Measurements from ENCODE around the gene HIP1R.

The HIP1R gene

DNA sequence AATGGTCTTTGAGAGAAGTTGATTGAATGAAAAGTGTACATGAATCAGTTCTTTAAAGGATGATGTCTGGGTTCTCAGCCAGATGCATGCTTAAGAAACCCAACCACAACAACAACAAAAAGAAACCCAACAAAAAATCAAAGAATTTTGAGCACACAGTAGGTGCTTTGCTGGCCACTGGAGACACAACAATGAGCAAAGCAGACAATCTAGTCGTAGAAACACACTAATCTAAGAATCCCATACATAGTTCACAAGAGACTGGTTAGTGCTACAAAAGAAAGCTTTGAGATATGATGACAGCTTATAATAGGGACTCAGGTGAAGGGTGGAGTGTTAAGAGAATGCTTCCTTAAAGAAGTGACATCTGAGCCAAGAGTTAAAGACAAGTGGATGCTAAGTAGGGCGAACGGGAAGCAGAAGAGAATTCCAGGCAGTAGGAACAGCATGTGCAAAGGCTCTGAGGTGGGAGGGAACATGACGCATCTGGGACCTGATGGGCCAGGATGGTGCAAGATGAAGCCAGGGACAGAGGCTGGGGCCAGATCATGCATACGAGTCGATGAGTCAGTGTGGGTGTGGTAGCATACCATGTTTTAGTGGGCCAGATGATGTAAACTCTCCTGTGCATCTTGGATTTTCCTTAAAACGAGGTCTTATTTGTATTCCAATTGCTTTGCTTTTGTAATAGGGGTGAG is 4.6 kb upstream of the HIP1R start:
- DNase-seq = no peak

DNA sequence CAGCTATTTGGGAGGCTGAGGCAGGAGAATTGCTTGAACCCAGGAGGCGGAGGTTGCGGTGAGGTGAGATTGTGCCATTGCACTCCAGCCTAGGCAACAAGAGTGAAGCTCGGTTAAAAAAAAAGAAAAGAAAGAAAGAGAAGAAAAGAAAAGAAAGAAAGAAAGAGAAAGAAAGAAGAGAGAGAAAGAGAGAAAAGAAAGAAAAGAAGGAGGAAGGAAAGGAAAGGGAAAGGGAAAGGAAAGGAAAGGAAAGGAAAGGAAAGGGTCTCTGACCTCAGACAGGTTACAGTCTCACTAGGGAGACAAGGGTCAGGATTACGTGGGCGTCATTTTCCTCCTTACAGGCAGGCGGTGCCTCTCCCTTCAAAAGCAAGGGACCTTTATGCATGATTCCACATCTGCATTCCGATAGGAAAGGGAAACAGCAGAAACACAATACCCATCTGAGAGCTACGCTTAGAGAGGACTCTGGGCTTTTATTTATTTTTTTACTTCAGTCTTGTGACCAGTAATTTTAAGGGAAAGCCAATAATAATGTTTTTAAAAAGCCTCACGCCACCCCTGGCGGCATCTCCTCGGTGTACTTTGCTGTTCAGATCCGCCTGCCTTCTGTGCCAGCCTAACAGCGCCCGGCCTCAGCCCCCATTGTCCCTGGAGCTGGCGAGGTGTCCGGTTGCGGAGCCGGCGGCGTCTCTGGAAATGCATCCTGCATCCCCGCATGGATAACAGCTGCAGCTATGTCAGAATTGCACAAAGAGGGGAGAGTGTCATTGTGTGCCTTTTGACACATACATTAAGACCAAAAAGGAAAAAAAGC is 945 bp upstream of the HIP1R start:
- peak in 1 of 2 donors; percentile 16 for DNase-seq

DNA sequence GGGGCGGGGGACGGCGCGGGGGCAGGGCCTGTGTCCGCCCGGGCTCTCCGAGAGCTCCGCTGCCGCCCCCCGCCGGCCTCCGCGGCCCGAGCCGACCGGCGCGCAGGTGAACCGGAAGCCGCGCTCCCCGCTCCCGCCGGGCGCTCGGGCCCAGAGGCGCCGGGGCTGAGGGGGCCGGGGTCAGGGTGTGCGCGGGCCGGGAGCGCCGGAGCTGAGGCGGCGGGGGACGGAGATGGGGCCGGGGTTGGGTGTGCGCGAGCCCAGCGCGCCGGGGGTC is 431 bp downstream of the HIP1R start:
- DNase-seq = peak in 1 of 2 donors; percentile 47

DNA sequence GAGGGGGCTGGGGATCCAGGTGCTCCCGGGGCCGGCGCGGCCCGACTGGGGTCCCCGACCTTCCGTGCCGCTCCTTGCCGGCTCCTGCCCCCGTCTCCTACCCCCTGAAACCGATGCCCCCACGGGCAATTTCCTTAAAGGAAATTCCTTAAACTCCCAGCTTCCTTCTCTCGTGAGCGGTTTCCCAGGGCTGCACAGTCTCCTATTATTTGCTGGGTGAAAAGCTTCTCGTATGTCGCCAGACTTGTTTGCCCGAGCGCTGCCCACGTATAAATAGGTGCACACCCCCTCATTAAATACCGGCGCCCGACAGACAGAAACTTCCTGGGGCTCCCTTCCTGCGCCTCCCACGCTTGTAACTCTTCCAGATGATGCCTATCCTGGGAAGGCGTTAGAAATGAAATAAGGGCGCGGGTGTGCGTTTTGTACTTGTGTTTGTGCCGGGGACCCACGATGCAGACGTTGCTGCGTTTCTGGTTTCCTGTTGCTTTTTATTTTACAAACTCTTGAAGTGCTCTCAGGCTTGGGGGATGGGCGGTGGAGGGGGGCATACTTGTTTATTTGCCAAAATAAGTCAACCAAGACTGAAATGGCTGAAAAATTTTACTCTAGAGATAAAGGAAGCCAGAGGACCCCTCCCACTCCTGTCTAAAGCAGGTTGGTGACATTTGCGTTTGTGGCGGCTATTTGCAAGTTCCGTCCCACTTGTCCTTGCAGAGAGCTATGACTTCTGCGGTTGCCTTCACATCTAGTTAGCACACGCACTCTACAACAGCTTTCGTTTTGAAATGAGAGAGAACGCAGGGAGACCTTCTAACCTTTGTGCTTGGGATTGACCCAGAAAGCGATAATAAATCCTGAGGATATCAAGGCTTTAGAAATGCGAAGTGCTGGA is 1.0 kb downstream of the HIP1R start:
- DNase-seq = peak; percentile 35 to 44

DNA sequence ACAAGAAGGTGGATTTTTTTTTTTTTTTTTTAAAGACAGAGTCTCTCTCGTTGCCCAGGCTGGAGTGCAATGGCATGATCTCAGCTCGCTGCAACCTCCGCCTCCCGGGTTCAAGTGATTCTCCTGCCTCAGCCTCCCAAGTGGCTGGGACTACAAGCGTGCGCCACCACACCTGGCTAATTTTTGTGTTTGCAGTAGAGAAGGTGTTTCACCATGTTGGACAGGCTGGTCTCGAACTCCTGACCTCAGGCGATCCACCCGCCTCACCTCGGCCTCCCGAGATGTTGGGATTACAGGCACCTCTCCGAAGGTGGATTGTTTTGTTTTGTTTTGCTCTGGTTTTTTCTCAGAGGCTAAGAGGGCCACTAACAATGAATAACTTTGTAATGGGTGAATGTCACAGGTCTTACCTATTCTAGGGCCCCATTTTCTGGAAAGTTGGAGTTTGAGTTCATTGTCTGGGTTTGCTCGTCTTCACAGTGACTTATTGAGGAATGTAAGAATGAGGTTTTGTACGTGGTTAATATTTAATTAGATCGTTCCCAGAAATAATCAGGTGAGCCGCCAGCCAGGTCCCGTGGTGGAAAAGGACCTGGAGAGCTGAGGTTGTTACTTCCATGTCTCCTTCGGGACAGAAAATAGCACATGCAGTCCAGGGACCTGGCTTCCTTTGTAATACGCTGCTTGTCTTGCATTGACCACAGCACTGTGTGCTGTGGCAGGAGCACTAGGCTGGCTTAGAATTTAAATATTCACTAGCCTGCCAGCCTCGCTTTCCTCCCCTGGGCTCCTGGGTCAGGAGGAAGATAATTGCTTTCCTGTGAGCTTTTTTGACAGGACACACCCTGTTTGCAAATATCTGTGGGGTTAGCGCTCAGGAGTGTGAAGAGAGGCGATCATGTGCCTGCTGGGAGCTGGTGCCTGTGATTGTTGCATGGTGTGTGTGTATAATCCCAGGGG is 2.3 kb downstream of the HIP1R start:
- DNase-seq = no peak

DNA sequence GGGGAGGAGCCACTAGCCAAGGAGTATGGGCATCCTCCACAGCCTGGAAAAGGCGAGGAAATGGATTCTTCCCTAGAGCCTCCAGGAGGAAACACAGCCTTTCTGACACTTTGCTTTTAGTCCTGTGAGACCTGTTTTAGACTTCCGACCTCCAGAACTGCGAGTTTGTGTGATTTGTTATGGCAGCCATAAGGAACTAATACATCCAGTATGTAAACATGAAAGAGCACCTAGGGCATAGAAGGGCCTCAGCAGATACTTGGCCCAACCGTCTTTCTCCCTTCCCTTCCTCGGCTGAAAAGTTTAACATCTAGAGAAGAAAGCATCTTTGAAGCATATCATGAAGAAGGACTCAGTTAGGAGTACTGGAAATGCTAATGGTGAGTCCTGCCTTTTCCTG is 3.6 kb downstream of the HIP1R start:
- DNase-seq = no peak

DNA sequence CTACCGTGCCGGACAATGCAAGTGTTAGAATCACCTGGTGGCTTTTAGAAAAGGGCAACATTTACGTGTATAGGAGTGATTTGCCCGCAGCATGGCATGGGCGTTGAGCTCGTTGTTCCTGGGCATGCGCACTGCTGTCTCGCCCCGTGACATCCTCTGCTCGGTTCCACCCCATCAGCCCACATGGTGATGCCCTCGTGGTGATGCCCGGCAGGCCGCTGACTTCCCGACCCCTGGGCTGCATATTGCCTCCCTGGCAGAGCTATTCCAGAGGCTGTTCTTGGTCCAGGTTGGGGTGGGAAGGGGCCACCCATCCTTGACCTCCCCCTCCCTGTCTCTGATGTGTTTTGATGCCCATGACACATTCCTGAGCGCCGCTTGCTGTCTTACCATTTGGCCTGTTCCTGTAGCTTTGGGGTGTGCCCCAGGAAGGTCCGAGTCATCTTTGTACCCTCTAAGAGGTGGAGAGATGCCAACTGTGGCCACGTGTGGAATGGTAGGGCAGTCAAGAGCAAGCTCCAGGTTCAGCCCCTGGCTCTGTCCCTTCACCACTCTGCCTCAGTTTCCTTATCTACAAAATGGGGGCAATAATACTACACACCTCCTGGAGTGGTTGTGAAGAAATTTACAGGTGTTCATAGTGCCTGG is 4.8 kb downstream of the HIP1R start:
- no peak for DNase-seq

DNA sequence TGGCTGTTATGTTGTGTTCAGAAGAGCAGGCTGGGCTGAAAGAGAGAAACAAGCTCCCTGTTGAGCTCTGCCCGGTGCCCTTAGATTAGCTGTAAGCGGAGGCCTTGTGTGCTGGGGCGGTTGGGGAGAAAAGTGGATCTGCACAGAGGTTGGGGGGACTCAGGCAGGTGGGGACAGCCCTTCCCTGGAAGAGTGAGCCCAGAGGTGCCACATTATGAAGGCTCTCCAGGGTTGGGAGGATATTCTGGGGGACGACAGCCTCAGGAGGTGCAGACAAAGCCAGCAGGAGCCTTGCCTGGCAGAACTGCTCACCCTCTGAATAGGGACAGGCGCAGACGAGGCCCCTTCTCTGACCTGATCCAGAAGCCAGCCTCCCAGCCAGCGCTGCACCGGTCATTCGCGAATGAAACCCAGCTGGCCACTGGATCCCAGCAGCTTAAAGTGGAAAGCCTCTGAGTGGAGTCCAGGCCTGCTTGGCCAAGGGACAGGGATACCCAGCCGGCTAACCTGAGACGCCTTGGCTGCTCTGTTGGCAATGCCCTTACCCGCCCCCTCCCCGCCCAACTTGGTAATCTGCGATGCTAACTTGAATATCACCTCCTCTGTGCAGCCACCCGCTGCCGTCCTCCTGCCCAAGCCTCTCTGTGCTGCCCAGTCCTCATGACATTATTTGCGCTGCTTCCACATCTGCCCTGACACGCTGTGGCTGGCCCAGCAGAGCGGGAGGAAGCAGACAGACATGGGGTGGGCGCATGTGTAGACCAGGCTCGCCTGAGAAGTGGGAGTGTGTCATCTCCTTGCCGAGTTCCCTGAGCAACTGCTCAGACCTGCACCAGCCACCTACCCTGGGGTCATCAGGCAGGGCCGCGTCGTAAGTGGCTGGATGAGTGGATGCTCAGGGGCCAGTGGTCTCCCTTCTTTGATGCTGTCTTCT is 5.6 kb downstream of the HIP1R start:
- DNase-seq = no peak

DNA sequence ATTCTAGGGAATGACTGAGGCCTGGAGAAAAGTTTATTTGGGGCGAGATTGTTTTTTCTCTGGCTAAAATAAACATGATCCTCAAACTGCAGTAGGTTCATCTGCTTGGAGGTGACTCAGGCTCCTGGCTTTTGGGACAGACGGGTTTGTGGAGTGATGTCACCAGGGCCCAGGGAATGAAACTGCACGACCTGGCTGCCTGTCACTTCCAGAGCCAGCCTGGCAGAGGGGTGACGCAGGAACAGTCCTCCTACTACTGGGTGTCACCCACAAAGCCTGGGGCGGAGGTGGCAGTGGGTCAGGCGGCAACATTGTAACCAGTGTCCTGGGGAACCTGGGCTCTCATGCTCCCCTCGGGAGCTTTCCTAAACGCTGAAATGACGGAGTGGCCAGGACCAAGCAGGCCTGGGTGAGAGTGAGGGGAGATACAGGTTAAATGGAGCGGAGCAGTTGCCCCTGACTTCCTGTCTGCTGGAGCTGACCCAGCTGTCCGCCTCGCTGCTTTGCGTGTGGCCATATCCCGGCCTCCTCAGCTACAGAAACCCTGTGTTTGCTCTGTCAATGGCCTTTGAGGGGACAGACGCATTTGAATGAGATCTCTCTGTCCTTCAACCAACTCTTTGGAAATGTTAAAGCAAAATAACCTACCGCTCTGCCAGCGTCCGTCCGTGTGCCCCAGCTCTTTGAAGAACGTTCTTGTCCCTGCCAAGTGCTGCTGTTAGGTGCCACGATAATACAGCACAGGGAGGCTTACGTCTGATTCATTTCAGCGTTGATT is 6.5 kb downstream of the HIP1R start:
- no peak for DNase-seq

DNA sequence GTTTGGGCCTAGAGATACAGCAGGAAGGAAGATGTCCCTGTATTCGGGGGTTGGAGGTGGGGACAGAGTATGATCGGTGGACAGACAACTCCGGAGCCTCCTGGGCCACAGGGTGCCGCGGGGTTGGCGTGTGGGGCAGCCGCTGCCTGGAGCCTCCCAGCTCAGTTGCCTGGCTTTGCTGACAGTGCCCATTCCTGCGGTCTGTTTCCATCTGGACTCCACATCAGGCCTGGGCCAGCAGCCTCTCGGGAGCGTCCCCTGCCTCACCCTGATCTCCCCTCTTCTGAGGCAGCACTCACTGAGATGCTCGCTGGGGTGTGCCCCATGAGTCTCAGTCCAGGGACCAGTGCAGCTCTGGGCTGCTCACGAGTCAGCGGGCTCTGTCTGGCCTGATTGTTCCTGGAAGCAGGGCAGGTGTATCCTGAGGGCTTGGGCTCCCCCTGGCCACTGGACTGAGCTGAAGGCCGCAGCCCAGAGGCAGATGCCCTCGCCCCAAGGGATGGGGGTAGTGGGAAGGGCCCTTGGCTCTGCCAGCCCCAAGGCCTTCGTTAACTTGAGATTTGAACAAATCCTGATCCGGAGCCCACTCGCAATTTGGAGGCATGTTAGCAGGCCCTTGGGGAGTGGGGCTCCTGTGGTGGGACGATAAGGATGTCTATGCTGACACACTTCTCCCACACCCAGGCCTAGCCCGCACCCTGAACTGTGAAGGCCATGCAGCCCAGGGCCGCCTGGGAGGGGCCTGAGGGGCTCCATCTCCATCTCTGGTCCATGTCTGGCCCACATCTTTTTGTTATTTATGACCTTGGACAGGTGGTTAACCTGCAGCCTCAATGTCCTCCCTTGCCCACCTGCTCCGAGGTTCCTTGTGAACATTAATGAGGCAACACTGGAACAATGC is 7.5 kb downstream of the HIP1R start:
- no peak for DNase-seq

DNA sequence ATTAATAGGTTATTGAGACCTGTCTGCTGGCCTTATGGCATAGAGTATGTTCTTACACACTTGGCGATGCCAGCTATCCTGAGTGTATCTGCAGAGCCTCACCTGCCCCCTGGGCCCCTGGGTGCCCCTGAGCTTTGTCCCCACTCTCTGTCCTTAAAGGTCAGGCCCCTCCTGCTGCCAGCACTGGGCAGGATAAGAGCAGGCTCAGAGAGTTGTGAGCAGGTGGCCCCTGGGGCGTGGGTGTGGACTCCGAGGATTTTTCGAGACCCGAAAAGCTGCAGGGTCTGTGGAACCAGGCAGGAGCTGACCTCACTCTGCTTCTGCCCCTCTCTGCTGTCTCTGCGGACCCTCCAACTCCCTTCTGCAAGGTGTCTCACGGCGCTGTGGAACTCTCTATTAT is 8.2 kb downstream of the HIP1R start:
- no peak for DNase-seq

DNA sequence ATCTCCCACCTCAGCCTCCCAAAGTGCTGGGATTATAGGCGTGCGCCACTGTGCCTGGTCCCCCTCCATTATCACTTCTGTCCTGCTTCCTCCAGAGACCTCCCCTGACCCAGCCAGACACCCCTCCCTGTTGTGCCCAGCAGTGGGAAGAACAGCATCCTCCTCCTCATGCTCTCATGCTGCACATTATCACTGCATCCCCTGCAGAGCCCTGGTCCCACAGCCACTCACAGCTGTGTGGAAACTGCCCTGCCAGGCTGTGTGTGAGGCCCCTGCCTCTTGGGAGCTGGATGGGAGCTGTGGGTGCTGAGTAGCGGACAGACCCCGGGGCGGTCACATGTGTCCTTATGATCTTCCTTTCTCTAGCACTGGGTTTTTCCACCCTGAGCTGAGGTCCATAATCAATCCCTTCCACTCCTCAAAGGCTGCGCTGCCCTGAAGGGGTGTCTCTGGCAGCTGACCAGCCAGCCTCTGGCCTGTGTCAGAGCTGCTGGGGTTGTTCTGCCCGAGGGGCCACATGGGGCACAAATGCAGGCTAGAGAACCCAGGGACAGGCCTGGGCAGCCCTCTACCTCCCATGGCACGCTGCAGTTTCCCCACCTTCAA is 9.2 kb downstream of the HIP1R start:
- no peak for DNase-seq

DNA sequence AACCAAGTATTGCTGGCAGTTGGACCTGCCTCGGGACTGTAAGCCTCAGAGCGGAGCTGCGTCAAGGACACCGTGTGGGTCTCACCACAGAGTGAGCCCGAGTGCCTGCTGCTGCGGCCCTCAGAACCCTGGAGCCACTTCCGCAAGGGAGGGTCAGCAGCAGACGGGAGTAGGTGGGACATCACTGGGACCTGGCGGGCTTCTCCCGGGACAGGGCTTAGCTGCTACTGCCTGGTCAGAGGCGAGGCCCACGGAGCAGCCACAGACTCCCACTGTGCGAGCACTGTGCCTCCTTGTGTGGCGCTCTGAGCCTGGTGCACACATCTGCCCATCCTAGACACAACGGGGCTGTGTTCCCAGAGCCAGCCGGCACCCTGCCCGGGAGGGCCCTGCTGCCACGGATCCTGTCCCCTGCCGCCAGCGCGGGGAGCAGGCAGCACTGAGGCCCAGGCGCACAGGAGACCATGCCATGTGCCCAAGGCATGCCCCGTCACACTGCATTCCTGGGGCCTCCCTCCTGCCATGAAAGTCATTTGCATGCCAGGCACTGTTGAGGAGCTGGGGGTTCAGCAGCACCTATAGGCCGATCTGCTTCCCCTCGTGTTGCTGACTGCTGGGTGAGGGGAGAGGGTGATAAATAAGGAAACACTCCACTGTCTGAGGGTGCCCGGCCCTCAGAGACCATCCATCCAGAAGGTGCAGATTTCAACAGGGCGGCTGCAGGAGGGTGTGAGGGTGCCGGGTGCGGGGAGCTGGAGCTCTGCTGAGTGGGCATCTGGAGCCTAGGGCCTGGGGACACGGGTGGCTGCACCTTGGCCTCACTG is 10.0 kb downstream of the HIP1R start:
- DNase-seq = no peak

DNA sequence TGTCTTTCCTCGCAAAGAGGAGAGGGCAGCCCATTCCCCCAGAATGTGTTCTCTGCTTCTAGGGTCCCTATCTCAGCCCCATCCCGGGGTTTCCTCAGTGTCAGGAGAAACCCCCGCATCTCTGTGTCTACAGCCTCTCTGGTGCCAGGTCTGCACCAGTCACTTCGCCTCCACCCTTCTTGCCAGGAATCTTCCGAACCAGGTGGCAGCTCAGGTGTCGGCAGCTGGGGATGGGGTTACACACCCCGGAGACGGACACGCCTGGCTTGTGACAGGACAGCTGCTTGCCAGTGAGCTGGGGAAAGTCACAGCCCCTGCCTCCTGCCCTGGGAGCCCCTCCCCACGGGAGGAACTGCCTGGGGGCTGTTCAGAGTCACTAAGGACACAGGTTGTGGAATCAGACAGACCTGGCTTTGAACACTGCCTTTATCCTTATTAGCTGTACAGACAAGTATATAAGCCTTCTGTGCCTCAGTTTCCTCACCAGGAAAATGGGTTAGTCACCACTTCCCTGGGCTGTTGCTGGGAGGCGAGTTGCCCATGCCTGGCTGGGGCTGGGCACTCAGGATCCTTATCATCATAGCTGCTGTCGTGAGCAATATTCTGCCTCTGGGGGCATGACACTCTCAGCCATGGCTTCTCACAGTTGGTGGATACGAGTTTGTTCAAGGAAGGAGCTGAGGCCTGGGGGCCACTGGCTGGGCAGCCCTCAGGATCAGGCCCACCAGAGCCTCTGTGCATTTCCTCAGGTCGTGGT is 10.8 kb downstream of the HIP1R start:
- no peak for DNase-seq

DNA sequence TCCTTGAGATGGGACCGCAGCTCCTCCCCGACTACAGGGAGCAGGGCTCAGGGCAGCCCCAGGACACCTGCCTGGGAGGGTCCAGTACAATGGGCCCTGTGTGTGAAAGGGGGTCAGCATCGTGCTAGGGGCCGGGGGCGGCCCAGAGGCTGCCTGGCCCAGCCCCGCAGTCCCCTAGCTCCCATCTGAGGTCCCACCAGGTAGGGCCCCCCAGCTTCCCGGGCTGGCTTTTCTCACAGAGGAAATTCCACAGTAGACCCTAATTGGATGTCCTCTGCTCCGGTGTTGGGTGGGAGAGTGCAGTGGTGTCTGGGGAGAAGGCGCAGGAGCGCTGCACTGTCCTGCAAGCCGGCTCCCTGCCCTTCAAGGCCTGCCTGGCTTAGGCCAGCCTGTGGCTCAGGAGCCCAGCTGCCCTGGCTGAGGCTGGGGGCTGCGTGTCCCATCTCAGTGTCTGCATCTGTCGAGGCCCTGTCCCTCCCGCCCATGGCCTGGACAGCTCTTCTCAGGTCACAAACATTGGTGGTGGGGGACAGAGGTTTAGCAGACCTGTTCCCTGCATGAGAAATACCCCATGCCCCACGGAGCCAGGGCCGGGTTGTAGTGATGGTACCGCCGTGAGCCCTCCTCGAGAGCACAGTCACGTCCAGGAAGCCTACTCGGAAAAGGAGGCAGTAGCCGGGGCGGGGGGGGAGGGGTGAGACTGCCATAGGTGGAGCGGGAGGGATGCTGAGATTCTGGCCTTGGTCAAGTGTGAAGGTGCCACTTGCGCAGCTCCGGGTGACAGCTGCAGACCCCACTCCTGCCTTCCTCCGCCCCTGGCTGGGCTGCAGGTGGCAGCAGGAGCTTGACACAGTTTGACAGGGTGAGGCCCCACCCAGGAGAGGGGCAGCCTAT is 11.6 kb downstream of the HIP1R start:
- no peak for DNase-seq

DNA sequence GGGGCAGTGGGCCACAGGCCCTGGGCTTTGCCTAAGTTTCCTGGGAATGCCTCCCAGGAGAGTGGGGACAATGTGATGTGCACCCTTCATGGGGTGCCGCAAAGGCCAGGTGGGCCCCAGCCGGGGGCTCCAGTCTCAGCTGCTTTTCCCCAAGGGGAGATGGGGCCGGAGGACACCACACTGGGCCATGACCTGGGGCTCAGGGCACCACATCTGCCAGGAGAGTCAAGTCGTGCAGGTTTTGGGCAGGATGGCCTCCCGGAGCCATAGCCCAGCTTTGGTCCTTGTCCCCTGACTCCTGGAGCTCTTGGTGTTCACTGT is 12.2 kb downstream of the HIP1R start:
- DNase-seq = no peak

Measured in stimulated activated CD4-positive, alpha-beta T cell treated with anti-CD3 and anti-CD28 coated beads, Interleukin-2, amount 100 ng/mL, for 24 hours (primary cell).